ENCODE data around the gene DLEC1. TPM values are rescaled to one million over a fixed set of nuclear protein-coding genes. Genes with fewer than 3 reads are reported as not detected.

The DLEC1 gene, protein sequence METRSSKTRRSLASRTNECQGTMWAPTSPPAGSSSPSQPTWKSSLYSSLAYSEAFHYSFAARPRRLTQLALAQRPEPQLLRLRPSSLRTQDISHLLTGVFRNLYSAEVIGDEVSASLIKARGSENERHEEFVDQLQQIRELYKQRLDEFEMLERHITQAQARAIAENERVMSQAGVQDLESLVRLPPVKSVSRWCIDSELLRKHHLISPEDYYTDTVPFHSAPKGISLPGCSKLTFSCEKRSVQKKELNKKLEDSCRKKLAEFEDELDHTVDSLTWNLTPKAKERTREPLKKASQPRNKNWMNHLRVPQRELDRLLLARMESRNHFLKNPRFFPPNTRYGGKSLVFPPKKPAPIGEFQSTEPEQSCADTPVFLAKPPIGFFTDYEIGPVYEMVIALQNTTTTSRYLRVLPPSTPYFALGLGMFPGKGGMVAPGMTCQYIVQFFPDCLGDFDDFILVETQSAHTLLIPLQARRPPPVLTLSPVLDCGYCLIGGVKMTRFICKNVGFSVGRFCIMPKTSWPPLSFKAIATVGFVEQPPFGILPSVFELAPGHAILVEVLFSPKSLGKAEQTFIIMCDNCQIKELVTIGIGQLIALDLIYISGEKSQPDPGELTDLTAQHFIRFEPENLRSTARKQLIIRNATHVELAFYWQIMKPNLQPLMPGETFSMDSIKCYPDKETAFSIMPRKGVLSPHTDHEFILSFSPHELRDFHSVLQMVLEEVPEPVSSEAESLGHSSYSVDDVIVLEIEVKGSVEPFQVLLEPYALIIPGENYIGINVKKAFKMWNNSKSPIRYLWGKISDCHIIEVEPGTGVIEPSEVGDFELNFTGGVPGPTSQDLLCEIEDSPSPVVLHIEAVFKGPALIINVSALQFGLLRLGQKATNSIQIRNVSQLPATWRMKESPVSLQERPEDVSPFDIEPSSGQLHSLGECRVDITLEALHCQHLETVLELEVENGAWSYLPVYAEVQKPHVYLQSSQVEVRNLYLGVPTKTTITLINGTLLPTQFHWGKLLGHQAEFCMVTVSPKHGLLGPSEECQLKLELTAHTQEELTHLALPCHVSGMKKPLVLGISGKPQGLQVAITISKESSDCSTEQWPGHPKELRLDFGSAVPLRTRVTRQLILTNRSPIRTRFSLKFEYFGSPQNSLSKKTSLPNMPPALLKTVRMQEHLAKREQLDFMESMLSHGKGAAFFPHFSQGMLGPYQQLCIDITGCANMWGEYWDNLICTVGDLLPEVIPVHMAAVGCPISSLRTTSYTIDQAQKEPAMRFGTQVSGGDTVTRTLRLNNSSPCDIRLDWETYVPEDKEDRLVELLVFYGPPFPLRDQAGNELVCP (N-terminal part only)
- 0.22 TPM for total RNA-seq
- long read RNA-seq: 0 reads

DNA sequence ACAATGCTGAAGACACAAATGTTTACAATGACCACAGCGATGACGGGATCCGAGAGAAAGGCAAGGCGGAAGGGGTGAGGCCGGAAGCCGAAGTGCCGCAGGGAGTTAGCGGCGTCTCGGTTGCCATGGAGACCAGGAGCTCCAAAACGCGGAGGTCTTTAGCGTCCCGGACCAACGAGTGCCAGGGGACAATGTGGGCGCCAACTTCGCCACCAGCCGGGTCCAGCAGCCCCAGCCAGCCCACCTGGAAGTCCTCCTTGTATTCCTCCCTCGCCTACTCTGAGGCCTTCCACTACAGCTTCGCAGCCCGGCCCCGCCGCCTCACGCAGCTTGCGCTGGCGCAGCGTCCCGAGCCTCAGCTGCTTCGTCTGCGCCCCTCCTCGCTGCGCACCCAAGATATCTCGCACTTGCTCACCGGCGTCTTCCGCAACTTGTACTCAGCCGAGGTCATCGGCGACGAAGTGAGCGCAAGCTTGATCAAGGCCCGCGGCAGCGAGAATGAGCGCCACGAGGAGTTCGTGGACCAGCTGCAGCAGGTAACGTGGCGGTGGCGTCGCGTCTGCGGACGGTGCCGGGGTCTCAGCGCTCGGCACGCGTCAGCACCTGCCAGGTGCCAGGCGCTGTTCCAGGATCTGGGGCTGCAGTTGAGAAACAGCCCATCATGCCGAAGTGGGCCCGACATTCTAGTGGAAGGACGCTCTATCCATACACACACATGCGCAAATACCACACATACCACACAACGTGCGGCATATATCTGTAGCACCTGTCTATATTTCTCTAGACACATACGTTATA lies at the start of gene DLEC1:
TSS of gene DLEC1 (plus strand) at position 108 of the 798 bp plus-strand sequence. CDS start at position 126, 18 bp downstream.
- DNase-seq (ENCODE audit: low spot score): peak; percentile 89
- intact Hi-C loops (cut with DNase I): no loop called here

DNA sequence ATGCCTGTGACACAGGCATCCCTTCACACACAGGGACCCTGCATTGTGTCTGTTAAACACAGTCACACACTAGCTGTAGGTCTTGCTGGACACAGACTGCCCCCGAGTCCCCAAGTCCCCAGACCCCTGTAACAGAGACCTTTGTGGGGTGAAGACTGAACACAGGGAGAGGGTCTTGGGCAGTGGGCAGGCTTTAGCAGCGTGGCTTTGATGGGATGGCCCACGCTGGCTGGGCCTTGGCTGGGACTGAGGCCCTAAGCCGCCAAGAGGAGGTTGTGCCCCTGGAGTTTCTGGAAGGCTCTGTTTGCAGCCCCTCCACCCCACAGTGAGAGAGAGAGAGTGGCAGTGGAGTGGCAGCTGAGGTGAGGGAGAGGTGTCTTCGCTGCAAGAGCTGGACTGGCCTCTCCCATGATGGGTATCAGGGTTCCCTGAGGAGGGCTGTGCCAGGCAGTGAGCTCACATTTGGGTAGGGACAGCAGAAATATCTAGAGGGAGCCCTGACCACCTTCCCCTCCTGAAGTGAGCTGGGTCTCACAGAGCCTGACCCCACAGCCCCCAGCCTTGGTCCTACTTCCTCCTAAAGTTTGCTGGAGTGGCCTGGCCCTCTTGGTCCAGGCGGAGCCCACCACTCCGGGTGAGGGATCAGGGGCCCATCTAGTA lies 49.1 kb upstream of the DLEC1 start:
- intact Hi-C loops (cut with DNase I): no loop called here
- peak; percentile 72 for DNase-seq (ENCODE audit: low spot score)

DNA sequence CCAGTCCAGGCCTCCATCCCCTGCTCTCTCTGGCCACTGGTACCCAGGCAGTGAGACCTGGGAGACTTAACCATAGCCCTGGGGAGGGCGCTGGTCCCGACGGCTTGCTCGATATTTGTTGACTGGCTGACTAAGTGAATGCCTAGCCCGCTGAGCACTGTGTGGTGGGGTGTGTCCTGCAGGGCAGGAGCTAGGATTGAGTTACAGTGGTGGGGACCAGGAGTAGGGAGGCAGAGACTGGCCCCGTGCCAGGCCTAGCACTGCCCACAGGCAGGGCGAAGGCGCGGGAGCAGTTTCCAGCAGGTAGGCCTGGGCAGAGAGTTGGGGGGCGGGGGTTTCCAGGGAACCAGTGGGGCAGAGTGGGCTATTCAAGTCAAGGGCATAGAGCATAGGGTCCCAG lies 48.5 kb upstream of the DLEC1 start, which contains the start of gene VILL:
TSS of gene VILL (plus strand) at position 260 of the 400 bp plus-strand sequence. CDS start 2,887 bp downstream, outside the sequence.
- DNase-seq (ENCODE audit: low spot score): peak; percentile 55
- intact Hi-C loops (cut with DNase I): no loop called here

DNA sequence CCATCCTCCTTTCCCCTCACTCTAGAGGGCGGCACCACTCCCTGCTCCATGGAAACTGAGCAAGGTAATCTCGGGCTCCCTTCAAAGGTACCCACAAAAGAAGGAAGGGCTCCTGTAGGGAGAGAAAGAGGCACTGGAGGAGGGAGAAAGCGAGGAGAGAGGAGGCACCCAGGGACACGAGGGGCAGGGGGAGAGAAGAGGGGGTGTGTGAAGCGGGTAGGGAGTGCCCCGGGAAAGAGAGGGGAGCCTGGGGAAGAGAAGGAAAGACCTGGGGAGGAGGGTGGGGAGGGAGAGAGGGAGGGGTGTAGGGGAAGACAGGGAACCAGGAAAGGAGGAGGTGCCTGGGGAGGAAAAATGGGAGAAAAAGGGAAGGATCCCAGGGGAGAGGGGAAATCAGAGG lies 47.9 kb upstream of the DLEC1 start:
- intact Hi-C loops (cut with DNase I): no loop called here
- no peak for DNase-seq (ENCODE audit: low spot score)

DNA sequence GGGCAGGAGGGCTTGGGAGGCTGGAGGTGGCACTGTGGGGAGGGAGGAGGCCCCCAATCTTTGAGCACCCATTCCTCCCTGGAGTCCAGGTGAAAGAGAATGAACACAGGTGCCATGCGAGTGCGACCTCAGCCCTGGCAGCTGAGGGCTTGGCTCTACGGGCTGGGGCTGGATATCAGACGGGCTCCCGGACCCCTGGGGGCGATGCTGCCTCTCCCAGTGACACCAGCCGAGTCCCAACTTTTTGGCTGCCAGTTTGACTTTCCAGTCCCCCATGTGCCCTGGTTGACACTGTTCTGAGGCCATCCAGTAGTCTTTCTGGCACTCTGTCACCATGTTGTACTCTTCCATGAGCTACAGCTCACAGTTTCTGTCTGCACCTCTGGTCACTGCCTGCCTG lies 47.2 kb upstream of the DLEC1 start:
- peak; percentile 73 for DNase-seq (ENCODE audit: low spot score)

DNA sequence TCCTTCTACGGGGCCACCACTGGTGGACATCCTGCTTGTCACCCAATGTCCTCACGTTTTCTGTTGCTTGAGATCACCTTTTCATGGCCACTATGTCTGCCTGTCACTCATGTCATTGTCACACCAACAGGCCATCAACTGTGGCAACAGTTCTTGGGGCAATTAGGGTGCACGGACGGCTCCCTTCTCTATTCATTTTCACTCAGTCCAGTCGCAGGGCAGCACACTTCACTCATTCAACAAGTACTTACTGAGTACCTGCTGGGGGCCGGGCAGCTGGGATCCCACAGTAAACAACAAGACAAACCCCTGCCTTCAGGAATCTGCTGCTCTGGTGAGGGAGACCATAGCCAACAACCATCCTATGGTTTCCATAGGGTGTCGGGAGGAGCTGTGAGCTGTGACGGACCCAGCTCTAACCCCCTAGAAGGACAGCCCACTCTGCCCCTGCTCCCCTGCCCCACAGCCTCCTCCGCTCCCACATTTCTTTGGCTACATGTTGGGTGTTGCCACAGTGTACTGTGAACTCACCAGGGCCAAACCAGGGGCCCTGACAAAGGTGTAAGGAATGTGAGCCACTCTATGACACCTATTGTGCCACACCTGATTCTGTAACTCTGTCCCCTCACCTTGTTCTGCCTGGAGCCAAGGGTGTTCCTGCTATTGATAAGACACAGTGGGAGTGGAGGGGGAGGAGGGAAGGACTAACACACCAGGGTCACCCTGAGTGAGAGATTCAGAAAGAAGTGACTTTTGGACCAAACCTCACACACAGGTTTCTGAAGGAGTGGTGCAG lies 46.5 kb upstream of the DLEC1 start:
- intact Hi-C loops (cut with DNase I): no loop called here
- peak; percentile 61 for DNase-seq (ENCODE audit: low spot score)

More for the DNA sequence above, 47.2 kb upstream of the DLEC1 start:
- intact Hi-C loops (cut with DNase I): no loop called here

DNA sequence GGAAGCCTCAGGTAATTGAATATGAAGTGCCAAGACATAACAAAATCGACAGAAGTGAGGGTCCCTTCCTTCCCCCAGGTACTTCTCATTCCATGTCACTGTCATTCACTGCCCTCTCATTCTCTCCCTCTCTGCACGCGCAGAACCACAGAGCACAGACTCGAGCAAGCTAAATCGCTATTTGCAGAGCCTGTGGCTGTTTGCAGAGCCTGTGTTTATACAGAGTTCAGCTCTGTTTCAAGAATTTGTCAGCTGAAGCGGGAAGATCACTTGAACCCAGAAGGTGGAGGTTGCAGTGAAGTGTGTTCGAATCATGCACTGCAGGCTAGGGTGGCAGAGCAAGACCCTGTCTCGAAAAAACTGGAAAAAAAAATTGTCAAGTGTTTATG lies 45.9 kb upstream of the DLEC1 start:
- peak; percentile 50 for DNase-seq (ENCODE audit: low spot score)
- intact Hi-C loops (cut with DNase I): no loop called here

DNA sequence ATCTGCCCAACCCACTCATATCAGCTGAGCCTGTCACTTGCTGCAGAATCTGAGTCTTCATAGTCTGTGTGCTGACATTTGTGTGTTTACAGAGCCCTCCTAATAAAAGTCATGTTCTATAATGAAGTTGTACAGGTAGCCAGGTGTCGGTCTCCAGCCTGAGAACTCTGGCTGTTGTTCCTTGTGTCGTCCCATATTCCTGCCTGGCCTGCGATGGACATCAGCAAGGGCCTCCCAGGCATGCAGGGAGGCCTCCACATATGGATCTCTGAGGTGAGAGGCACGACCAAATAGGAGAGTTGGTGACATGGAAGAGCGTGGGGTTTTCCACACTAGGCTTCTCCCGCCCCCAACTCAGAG lies 45.6 kb upstream of the DLEC1 start:
- intact Hi-C loops (cut with DNase I): no loop called here
- no peak for DNase-seq (ENCODE audit: low spot score)

DNA sequence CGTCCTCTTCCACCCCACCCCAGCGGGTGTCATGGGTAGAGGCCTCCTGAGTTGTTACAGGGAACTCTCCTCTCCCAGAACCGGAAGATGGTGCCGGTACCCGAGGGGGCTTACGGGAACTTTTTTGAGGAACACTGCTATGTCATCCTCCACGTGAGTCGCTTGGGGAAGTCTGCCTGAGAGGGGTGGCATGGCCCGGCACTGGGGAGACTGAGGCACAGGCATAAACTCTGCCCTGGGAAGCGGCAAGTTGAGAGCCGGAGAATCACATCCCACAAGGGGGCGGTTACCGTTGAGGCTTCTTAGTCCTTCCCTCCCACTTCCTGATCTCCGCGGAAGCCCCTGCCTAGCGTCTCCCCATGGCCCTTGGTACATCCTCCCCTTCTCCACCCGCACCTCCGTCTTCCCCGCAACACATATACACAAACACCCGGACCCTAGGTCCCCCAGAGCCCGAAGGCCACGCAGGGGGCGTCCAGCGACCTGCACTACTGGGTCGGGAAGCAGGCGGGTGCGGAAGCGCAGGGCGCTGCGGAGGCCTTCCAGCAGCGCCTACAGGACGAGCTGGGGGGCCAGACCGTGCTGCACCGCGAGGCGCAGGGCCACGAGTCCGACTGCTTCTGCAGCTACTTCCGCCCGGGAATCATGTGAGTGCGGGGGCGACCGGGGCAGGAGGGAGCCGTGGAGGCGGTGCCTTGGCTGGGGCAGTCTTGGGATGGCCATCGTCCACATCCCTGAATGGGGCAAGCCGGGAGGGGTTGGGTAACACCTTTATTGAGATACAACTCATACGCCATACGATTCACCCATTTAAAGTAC lies 45.0 kb upstream of the DLEC1 start:
- intact Hi-C loops (cut with DNase I): no loop called here
- peak; percentile 89 for DNase-seq (ENCODE audit: low spot score)

DNA sequence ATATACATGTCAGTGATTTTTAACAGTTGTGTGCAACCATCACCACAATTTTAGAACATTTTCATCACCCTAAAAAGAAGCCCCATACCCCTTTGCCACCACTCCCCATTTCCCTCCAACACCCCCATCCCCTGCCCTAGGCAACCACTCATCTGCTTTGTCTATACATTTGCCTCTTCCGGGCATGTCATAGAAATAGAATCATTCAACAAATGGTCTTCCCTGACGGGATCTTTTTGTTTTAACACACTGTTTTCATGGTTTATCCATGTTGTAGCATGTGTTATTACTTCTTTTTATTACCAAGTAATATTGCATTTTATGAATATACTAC lies 44.4 kb upstream of the DLEC1 start:
- no peak for DNase-seq (ENCODE audit: low spot score)
- intact Hi-C loops (cut with DNase I): no loop called here

DNA sequence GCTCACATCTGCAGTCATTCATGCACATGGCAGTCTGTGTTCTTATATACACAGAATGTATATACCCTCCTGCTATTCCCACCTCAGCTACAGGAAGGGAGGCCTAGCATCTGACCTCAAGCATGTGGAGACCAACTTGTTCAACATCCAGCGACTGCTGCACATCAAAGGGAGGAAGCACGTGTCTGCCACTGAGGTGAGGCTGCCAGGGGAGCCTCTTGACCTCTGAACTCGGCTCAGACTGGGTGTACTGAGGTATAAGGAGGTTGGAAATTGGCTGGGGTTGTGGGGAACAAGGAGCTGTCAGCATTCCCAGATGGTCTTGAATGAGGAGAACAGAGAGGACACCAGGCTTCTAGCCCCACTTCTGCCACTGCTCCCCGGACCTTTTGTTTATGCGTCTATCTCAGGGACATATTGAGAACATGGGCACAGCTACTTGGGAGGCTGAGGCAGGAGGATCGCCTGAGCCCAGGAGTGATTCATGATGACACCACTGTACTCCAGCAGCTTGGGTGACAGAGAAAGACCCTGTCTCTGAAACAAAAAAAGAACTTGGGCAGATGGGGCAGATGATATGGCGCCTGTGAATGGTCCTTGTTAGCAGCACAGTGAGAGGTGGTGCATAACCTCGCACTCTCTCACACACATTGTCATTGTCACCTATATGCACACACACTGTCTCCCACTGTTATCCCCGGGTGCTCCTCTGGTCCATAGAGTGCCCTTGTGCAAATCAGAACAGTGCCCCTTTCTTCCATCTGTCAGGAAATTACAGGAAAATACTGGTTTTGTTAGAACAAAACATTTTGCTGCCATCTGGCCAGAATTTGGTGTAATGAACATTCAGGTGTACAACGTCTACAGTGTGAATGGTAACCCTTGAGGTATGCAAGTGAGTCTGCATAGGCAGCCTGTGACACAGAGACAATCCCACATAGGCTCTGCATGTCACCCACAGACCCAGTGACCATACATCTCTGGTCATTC lies 43.1 kb upstream of the DLEC1 start:
- DNase-seq (ENCODE audit: low spot score): peak; percentile 63
- intact Hi-C loops (cut with DNase I): no loop called here

DNA sequence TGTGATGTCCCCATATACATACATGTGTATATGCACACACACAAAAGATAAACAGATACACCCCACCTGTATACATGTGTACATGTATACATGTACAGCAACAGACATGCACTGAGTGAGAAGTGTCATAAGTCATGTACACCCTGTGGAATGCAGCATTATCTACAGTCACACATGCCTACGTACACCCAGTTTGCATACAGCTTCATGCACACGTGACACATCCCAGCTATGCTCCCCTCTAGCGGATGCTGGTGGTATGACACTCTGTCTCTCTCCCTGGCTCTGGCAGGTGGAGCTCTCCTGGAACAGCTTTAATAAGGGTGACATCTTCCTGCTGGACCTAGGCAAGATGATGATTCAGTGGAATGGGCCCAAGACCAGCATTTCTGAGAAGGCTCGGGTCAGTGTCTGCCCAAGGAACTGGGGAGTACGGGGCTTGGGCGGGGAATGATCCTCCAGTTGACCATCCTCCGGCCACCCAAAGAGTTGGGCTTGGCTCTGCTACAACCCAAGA lies 42.2 kb upstream of the DLEC1 start:
- intact Hi-C loops (cut with DNase I): no loop called here
- DNase-seq (ENCODE audit: low spot score): peak; percentile 86

DNA sequence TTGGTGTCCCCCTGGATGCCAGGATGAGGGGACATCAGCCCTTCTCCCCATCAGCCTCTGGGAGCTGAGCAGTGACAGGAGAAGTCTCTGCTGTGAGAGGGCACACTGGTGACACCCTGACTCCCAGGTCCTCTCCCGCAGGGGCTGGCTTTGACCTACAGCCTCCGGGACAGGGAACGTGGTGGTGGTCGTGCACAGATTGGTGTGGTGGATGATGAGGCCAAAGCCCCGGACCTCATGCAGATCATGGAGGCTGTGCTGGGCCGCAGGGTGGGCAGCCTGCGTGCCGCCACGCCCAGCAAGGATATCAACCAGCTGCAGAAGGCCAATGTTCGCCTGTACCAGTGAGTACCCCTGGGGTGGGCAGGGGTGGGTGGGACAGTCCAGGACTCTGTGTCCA lies 41.7 kb upstream of the DLEC1 start:
- peak; percentile 59 for DNase-seq (ENCODE audit: low spot score)
- intact Hi-C loops (cut with DNase I): no loop called here

DNA sequence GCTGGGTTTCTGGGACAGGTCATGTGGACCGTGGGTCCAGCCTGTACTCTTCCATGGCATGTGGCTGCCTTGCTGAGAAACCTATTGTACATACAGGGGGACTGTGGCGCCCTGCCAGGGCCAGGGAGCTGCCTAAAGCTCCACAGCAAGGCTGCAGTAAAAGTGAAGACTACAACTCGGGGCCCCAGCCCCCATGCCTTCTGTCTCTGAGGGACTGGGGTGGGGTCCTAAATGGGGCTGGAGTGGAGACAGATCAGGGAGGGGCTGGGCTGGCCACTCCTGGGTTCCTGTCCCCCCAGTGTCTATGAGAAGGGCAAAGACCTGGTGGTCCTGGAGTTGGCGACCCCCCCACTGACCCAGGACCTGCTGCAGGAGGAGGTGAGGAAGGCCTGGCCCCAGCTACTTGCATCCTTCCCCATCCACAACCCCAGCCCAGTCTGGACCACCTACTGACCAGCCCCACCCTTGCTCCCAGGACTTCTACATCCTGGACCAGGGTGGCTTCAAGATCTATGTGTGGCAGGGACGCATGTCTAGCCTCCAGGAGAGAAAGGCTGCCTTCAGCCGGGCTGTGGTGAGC lies 41.1 kb upstream of the DLEC1 start:
- intact Hi-C loops (cut with DNase I): no loop called here
- DNase-seq (ENCODE audit: low spot score): peak; percentile 68

DNA sequence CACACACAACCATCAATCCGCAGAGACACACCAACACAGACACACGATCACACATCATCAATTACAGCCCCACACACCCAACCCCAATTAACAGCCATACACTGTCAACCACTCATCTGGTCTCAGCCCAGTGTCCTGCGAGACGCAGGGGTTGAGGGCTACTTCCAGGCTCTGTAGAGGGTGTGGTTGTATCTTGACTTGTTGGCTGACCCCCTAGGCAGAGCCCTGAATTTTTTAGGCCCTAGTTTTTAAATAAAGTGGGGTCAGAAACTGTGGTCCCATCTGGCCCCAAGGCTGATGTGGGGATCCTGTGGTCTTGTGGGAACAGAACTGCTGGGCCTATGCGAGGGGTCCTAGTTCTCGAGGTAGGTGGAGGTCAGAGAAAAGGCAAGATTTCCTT lies 39.2 kb upstream of the DLEC1 start:
- DNase-seq (ENCODE audit: low spot score): peak; percentile 15
- intact Hi-C loops (cut with DNase I): loop anchor here (10.0 kb wide), 1 partner anchor 475 kb away; no protein-coding TSS in a partner anchor

Data from cardiac septum (tissue), 1 donor.